ENCODE results near the gene DDX11.
"Not testable (repeated sequence)": the region's sequence is repeated elsewhere in the genome, so short reads cannot be mapped to it uniquely, and the experiment has no call there.

The DDX11 gene

GRCh38 chr12:31121022-31121728 lies 47.5 kb downstream of the DDX11 start:
- not testable (repeated sequence) for DNase-seq (ENCODE audit: low read depth in 2 of 3, low spot score in 2 of 3)

GRCh38 chr12:31122481-31122880 lies 48.8 kb downstream of the DDX11 start:
- no peak for DNase-seq (ENCODE audit: low read depth in 2 of 3, low spot score in 2 of 3)

- DNase-seq (ENCODE audit: low read depth in 2 of 3, low spot score in 2 of 3), result not testable (repeated sequence)
Observed at GRCh38 chr12:31124158-31124557, 50.5 kb downstream of the DDX11 start.

GRCh38 chr12:31125171-31125570 lies 51.5 kb downstream of the DDX11 start:
- DNase-seq (ENCODE audit: low read depth in 2 of 3, low spot score in 2 of 3), result not testable (repeated sequence)

- DNase-seq (ENCODE audit: low read depth in 2 of 3, low spot score in 2 of 3), result not testable (repeated sequence)
Observed at GRCh38 chr12:31127209-31127848, 53.7 kb downstream of the DDX11 start.

- DNase-seq (ENCODE audit: low read depth in 2 of 3, low spot score in 2 of 3), result not testable (repeated sequence)
Observed at GRCh38 chr12:31136581-31136980, 62.9 kb downstream of the DDX11 start.

GRCh38 chr12:31144768-31145167 lies 71.1 kb downstream of the DDX11 start:
- DNase-seq (ENCODE audit: low read depth in 2 of 3, low spot score in 2 of 3), result not testable (repeated sequence)

GRCh38 chr12:31145296-31145695 lies 71.6 kb downstream of the DDX11 start:
- not testable (repeated sequence) for DNase-seq (ENCODE audit: low read depth in 2 of 3, low spot score in 2 of 3)

- DNase-seq (ENCODE audit: low read depth in 2 of 3, low spot score in 2 of 3), result not testable (repeated sequence)
Observed at GRCh38 chr12:31147415-31147814, 73.8 kb downstream of the DDX11 start.

- DNase-seq (ENCODE audit: low read depth in 2 of 3, low spot score in 2 of 3), result not testable (repeated sequence)
Observed at GRCh38 chr12:31150766-31151165, 77.1 kb downstream of the DDX11 start.

All from activated CD8-positive, alpha-beta memory T cell treated with anti-CD3 and anti-CD28 coated beads for 48 hours (primary cell).